GM12874 (cell line): ENCODE results near the gene INVS.

Source experiments
- CTCF ChIP-seq: IDR thresholded peaks from 2 replicates; pipeline ENCODE4 v1.5.1; 2011; ENCODE audit warnings: low read depth, mild to moderate bottlenecking, control low read depth, low read length, moderate library complexity; ENCODE audit not compliant: insufficient read depth

The INVS gene

GRCh38 chr9:100100146-100100667 lies 1.2 kb downstream of the INVS start:
- TF ChIP-seq CTCF: no peak

GRCh38 chr9:100101608-100102007 lies 2.6 kb downstream of the INVS start:
- no peak for TF ChIP-seq CTCF

GRCh38 chr9:100104314-100104713 lies 5.3 kb downstream of the INVS start:
- TF ChIP-seq CTCF: no peak

GRCh38 chr9:100105861-100106260 lies 6.8 kb downstream of the INVS start:
- no peak for TF ChIP-seq CTCF

GRCh38 chr9:100106616-100107015 lies 7.6 kb downstream of the INVS start:
- TF ChIP-seq CTCF: no peak

- no peak for TF ChIP-seq CTCF
Observed at GRCh38 chr9:100108559-100108958, 9.5 kb downstream of the INVS start.

GRCh38 chr9:100111235-100111634 lies 12.2 kb downstream of the INVS start:
- TF ChIP-seq CTCF: no peak
